Natural killer cell (primary cell): ENCODE data around the gene HMCN2. TPM values are rescaled to one million over a fixed set of nuclear protein-coding genes. Genes with fewer than 3 reads are reported as not detected.

Experiments
- ATAC-seq, 3 donors: fragments of 150-1000 bp in 2 of 3; fragments of 200-7000 bp in 1 of 3; cut with Tn5 transposase; 1 replicate in 1 of 3; 2 replicates in 2 of 3; pipeline ENCODE4 v1.10.0; 2021; ENCODE audit warnings: mild to moderate bottlenecking in 2 of 3, moderate library complexity in 2 of 3
- DNase-seq, 2 donors: peaks; one replicate each; pipeline versions ENCODE4 v3.0.0 to v3.0.0-alpha.2; 2013 to 2021; ENCODE audit warnings: mixed read lengths in 1 of 2
- H3K27ac ChIP-seq: one replicate; pipeline ENCODE4 v1.5.1; 2013; ENCODE audit warnings: mild to moderate bottlenecking, low read length
- H3K27me3 ChIP-seq: one replicate; pipeline ENCODE4 v1.6.1; 2013; ENCODE audit warnings: low read length; ENCODE audit not compliant: control insufficient read depth, insufficient read depth
- H3K36me3 ChIP-seq: one replicate; pipeline ENCODE4 v1.6.1; 2013; ENCODE audit warnings: low read length; ENCODE audit not compliant: control insufficient read depth, insufficient read depth
- H3K4me1 ChIP-seq: one replicate; pipeline ENCODE4 v1.6.1; 2013; ENCODE audit warnings: low read length; ENCODE audit not compliant: control insufficient read depth, insufficient read depth
- H3K4me3 ChIP-seq: one replicate; pipeline ENCODE4 v1.5.1; 2013; ENCODE audit warnings: low read length
- H3K9me3 ChIP-seq: one replicate; pipeline ENCODE4 v1.6.1; 2013; ENCODE audit warnings: low read length; ENCODE audit not compliant: control insufficient read depth, insufficient read depth
- H3K27ac Mint-ChIP-seq, 2 donors: one replicate each; pipeline ENCODE4 v1.8.0; 2022; ENCODE audit warnings: mild to moderate bottlenecking in 2 of 2, mixed read lengths in 2 of 2, moderate library complexity in 1 of 2
- H3K27me3 Mint-ChIP-seq, 2 donors: one replicate each; pipeline ENCODE4 v1.8.0; 2022; ENCODE audit warnings: low read depth in 2 of 2, mixed read lengths in 2 of 2
- H3K36me3 Mint-ChIP-seq: one replicate; pipeline ENCODE4 v1.8.0; 2022; ENCODE audit warnings: mixed read lengths
- H3K4me1 Mint-ChIP-seq, 2 donors: one replicate each; pipeline ENCODE4 v1.8.0; 2022; ENCODE audit warnings: mixed read lengths in 2 of 2
- H3K4me3 Mint-ChIP-seq: one replicate; pipeline ENCODE4 v1.8.0; 2022; ENCODE audit warnings: mild to moderate bottlenecking, moderate library complexity, mixed read lengths
- H3K9me3 Mint-ChIP-seq, 2 donors: one replicate each; pipeline ENCODE4 v1.8.0; 2022; ENCODE audit warnings: mixed read lengths in 2 of 2
- CTCF ChIP-seq: fragments of 200-600 bp; IDR thresholded peaks from one replicate; pipeline ENCODE4 v1.8.0; 2022; ENCODE audit warnings: antibody characterized with exemption
- WGBS: methylation state at CpG from one replicate; pipeline ENCODE4 v1.1.7; 2013; ENCODE audit warnings: missing lambda C conversion rate; ENCODE audit not compliant: insufficient coverage; 5-methylcytosine and 5-hydroxymethylcytosine counted together
- intact Hi-C: fragments of 100-400 bp; cut with micrococcal nuclease; formaldehyde crosslinking; loops from one replicate; pipeline ENCODE4 v1.14.2; 2022
- total RNA-seq, 4 donors: library from RNA; stranded (reverse); fragments of 120-200 nt in 1 of 4; gene quantifications; one replicate each; pipeline versions ENCODE4 v1.2.3 to v1.2.4, GENCODE V29; 2013 to 2022

HMCN2 gene
- total RNA-seq, 3 donors from 2014 or later (not counting 1 experiment from before 2014, with no cell fraction given) = not detected

GRCh38 chr9:130286781-130287428 lies 21.3 kb downstream of the HMCN2 start:
- DNase-seq (no peak), ATAC-seq (no peak)
- Histone ChIP-seq H3K9me3 (no peaks in the 10 kb centered on the region), H3K4me3 (no peak overlapping the region), H3K27me3 (no peaks in the 10 kb centered on the region), H3K27ac (no peak overlapping the region), H3K36me3 (no peaks in the 10 kb centered on the region), H3K4me1 (no peaks in the 10 kb centered on the region)
- no peaks in the 10 kb centered on the region for H3K36me3 Mint-ChIP-seq
- peaks cover 25 to 27% of the 10 kb centered on the region in 2 donors for H3K27me3 Mint-ChIP-seq
- no peak overlapping the region for H3K27ac Mint-ChIP-seq
- H3K4me1 Mint-ChIP-seq = peaks cover 0 to 4% of the 10 kb centered on the region in 2 donors
- WGBS = 86% methylated on average over 20 of the region's 20 CpGs
- intact Hi-C loops = no loop called here
- no peaks in the 10 kb centered on the region for H3K9me3 Mint-ChIP-seq
- H3K4me3 Mint-ChIP-seq = no peak overlapping the region
- no peak for TF ChIP-seq CTCF

- H3K9me3 ChIP-seq = no peaks in the 10 kb centered on the region
- 80% methylated on average over 6 of the region's 6 CpGs for WGBS
- no peak overlapping the region for H3K4me3 ChIP-seq
- intact Hi-C loops = no loop called here
- no peaks in the 10 kb centered on the region for H3K36me3 ChIP-seq
- H3K4me3 Mint-ChIP-seq = no peak overlapping the region
- ATAC-seq (no peak), DNase-seq (no peak)
- H3K27ac ChIP-seq = no peak overlapping the region
- H3K4me1 ChIP-seq = no peaks in the 10 kb centered on the region
- peaks cover 0 to 4% of the 10 kb centered on the region in 2 donors for H3K4me1 Mint-ChIP-seq
- H3K36me3 Mint-ChIP-seq = no peaks in the 10 kb centered on the region
- peaks cover 27 to 32% of the 10 kb centered on the region in 2 donors for H3K27me3 Mint-ChIP-seq
- no peaks in the 10 kb centered on the region for H3K9me3 Mint-ChIP-seq
- no peak overlapping the region for H3K27ac Mint-ChIP-seq
- no peak for TF ChIP-seq CTCF
- no peaks in the 10 kb centered on the region for H3K27me3 ChIP-seq
Measured at GRCh38 chr9:130287736-130288135, 22.2 kb downstream of the HMCN2 start.

GRCh38 chr9:130288393-130288792 lies 22.8 kb downstream of the HMCN2 start:
- Mint-ChIP-seq H3K4me3 (no peak overlapping the region), H3K36me3 (no peaks in the 10 kb centered on the region), H3K27me3 (peaks cover 30 to 39% of the 10 kb centered on the region in 2 donors), H3K27ac (no peak overlapping the region), H3K4me1 (peaks cover 0 to 4% of the 10 kb centered on the region in 2 donors), H3K9me3 (no peaks in the 10 kb centered on the region)
- WGBS = 84% methylated on average over 6 of the region's 6 CpGs
- Histone ChIP-seq H3K27me3 (no peaks in the 10 kb centered on the region), H3K4me3 (no peak overlapping the region), H3K4me1 (no peaks in the 10 kb centered on the region), H3K27ac (no peak overlapping the region), H3K9me3 (no peaks in the 10 kb centered on the region), H3K36me3 (no peaks in the 10 kb centered on the region)
- ATAC-seq (no peak), DNase-seq (no peak)
- intact Hi-C loops = no loop called here
- TF ChIP-seq CTCF = no peak
